Caki2 (cell line): ENCODE data around the gene MOGAT1. TPM values are rescaled to one million over a fixed set of nuclear protein-coding genes. Genes with fewer than 3 reads are reported as not detected.
"Not testable (repeated sequence)": the region's sequence is repeated elsewhere in the genome, so short reads cannot be mapped to it uniquely, and the experiment has no call there.

Experiments used
- DNase-seq: peaks from one replicate; pipeline ENCODE4 v3.0.0-alpha.2; 2015; ENCODE audit warnings: low read depth
- in situ Hi-C: cut with HindIII; loops from 2 replicates; pipeline ENCODE4 v1.10.0; 2016; ENCODE audit warnings: low sequenced_read_pairs, low pct_unique_long_range_greater_than_20kb, mixed read lengths
- total RNA-seq: library from RNA; depleted of rRNA; stranded (reverse); fragments of >200 nt; shearing (Covaris generic); gene quantifications from 2 replicates; pipeline ENCODE4 v1.2.3, GENCODE V29; 2014; ENCODE audit warnings: low replicate concordance

The MOGAT1 gene
- total RNA-seq, 1 experiment from 2014 or later, result not detected

GRCh38 chr2:222663479-222663878 lies 8.0 kb upstream of the MOGAT1 start:
- DNase-seq, result no peak
- in situ Hi-C loops, result no loop called here

DNA sequence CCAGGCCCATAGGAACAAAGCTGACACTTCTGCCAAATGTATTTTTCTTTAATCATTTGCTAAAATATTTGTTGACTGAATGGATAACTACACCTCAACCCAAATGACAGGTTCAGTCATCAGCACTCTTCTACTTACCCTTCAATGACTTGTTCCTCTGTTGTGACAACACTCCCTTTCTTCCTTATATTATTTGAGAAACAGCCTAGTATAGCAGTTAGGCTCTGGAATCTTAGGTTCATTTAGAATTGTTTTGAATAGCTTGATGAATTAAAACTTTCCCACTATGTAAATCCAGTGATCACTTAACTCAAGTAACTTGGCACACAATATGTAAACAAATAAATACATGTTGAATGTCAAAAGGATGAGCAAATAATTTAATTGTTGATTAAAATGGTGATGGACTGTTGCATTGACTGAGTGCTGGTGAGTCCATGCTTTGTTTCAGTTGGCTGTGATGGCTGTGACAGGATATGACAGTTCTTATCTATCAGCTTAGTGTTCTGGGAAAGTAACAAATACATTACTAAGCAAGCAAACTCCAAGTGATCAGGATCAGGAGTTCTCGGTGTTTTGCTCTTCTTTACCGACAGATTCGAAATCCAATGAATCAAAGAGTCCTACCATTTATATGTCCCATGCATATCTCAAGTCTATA lies 2.8 kb upstream of the MOGAT1 start:
- in situ Hi-C loops, result no loop called here

DNA sequence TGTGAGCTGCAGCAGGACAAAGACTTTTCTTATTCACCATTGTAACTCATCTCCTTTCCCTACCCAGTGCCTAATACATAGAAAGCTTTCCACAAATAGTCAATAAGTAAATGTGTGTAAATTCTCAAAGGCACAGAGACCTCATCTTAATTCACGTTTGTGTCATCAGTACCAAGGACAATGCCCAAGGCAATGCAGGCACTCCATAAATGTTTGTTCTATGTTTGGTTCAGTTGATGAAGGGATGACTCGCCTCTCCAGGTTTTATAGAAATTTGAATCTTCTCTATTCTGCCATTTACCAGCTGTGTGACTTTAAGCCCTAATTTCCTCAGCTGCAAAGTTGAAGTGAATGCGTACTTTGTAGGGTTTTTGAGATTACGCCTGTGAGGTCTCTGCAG lies 2.1 kb upstream of the MOGAT1 start:
- no peak for DNase-seq
- in situ Hi-C loops, result no loop called here

More for the DNA sequence above, 2.8 kb upstream of the MOGAT1 start:
- no peak for DNase-seq

- in situ Hi-C loops, result no loop called here
- no peak for DNase-seq
Measured at GRCh38 chr2:222670191-222671038, 1.0 kb upstream of the MOGAT1 start.

DNA sequence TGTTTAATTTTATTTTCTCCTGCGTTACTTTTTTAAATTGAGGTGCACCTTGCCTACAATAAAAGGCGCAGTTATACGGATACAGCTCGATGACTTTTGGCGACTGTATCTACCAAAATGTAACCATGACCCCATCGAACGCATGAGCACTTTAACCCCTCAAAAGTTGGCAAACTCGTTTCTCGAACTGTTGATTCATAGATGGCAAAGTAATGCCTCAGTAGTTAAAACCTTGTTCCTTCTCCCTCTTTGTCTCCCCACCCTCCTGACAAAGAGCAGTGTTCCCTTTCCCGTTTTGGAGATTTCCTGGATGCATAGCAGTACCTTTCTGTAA lies 577 bp downstream of the MOGAT1 start:
- DNase-seq, result no peak
- in situ Hi-C loops, result no loop called here

GRCh38 chr2:222673273-222673672 lies 1.8 kb downstream of the MOGAT1 start:
- DNase-seq, result no peak
- in situ Hi-C loops, result no loop called here

DNA sequence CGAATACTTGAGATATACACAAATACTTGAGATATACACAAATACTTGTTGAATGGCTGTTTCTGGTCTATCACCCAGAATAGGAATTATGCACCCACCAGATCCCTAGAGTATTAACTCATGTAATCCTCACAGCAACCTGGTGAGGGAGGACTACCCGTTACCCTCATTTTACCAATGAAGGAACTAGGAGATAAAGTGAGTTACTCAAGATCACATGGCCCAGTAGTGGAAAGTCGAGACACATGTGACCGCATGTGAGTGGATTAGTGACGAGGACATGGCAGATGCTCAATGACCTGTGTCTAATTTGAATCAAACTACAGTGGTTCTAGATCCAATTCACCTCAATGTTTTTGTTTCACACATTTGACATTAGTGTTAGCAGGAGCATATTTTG lies 2.4 kb downstream of the MOGAT1 start:
- in situ Hi-C loops, result no loop called here
- DNase-seq, result no peak

- no peak for DNase-seq
- in situ Hi-C loops, result no loop called here
Measured at GRCh38 chr2:222677981-222678380, 6.5 kb downstream of the MOGAT1 start.

DNA sequence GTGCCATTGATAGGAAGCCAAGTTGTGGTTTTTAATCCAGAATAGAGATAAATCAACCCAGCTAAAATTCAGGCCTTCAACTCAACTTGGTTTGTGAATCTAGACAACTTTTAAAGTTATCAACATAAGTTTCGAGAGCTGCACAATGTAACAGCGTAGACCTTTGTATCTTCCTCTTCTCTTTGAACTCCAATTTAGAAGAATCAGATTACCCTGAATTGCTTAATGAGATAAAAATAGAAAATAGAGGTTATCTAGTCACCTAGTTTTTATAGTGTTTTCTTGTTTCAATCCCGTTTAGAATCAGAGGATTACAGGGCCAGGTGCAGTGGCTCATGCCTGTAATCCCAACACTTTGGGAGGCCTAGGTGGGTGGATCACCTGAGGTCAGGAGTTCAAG lies 12.3 kb downstream of the MOGAT1 start:
- DNase-seq, result no peak
- in situ Hi-C loops, result no loop called here

- in situ Hi-C loops, result no loop called here
- DNase-seq, result no peak
Measured at GRCh38 chr2:222686086-222686750, 14.8 kb downstream of the MOGAT1 start.

DNA sequence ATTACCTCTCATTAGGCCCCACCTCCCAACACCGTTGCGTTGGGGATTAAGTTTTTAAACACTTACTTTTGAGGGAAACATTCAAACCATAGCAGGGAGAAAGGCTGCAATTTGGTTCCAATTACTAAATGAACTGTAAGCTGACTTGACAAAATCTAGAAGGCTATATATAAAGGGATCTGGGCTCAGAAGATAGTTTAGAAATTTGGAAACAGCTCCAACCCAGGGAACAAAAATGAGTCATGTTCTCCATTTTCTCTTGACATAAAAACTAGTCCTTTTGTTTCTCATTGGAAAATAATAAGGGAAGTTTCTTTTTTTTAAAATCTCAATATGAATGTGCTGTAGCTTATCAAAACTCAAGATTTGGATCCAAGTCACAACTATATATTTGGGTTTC lies 17.5 kb downstream of the MOGAT1 start:
- in situ Hi-C loops, result no loop called here

DNA sequence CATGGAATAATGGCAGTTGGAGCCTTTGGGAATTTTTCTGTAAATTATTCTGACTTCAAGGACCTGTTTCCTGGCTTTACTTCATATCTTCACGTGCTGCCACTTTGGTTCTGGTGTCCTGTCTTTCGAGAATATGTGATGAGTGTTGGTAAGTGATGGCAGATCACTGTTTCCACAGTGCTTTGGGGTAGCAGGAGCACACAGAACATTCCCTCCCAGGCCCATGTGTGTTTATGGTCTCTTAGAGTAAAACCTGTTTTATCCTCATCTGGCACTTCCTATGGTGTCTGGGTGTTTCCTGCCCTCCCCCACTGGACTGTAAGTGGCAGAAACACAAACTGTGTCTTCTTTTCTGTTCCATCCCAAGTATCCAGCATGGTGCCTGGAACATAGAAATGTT lies 17.9 kb downstream of the MOGAT1 start:
- in situ Hi-C loops, result no loop called here
- no peak for DNase-seq

More for the DNA sequence above, 17.5 kb downstream of the MOGAT1 start:
- DNase-seq, result no peak

- peak; percentile 56 for DNase-seq
- in situ Hi-C loops, result no loop called here
Measured at GRCh38 chr2:222690564-222691200, 19.2 kb downstream of the MOGAT1 start.

DNA sequence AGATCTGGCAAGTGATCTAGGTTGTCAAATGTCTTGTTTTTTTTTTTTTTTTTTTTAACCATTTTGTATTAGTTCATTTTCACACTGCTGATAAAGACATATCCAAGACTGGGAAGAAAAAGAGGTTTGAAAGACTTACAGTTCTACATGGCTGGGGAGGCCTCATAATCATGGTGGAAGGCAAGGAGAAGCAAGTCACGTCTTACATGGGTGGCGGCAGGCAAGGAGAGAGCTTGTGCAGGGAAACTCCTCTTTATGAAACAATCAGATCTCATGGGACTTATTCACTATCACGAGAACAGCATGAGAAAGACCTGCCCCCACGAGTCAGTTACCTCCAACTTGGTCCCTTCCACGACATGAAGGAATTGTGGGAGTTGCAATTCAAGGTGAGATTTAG lies 22.0 kb downstream of the MOGAT1 start:
- DNase-seq, in situ Hi-C loops: not testable (repeated sequence)

DNA sequence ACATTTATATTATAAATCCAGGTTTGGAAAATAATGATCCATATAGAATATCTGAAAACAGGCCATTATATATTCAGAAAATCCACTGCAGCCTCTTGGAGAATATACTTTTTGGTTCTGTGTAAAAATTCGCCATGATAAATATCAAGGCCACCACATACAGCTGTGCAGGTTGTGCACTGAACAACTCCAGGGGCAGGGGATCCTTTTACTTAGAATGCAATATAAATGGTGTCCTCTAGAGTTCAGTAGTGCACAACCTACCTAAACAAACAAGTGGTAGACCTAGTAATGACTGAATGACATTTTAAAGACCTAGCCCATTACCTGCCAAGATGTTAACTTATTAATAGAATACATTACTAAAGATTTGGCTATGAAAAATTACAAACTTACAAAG lies 22.4 kb downstream of the MOGAT1 start:
- no peak for DNase-seq
- in situ Hi-C loops, result no loop called here

DNA sequence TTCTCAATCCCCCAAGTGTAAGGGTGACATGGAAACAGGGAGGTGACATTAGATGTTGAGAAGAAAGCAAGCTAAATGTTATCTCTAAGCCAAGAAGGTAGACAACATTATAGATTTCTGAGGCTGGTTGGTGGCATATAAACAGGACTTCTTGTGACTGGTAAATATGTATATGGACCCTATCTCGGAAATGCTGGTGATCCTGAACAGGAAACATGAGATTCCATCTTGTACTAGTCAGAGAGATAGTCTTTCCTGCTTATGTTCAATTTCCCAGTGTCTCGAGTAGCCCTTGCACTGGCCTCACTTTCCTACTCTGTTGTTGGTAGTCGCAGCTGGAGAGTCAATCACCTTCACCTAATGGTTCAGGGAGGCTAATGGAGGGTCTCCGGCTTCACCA lies 26.8 kb downstream of the MOGAT1 start:
- in situ Hi-C loops, result no loop called here
- no peak for DNase-seq

- DNase-seq, result no peak
- in situ Hi-C loops, result no loop called here
Measured at GRCh38 chr2:222701233-222701632, 29.8 kb downstream of the MOGAT1 start.

- no peak for DNase-seq
- in situ Hi-C loops, result no loop called here
Measured at GRCh38 chr2:222701721-222702131, 30.3 kb downstream of the MOGAT1 start.

GRCh38 chr2:222703091-222703490 lies 31.6 kb downstream of the MOGAT1 start:
- in situ Hi-C loops, result no loop called here
- no peak for DNase-seq
